HepG2 (cell line): ENCODE data around the gene SIK3. TPM values are rescaled to one million over a fixed set of nuclear protein-coding genes. Genes with fewer than 3 reads are reported as not detected.

Experiments
- HMGA1 ChIP-seq: sonication (generic); formaldehyde crosslinking; conservative IDR thresholded peaks from 2 replicates; pipeline ENCODE4 v1.4.0; 2020; ENCODE audit warnings: missing genetic modification reagents
- HNF1A ChIP-seq, 2 experiments: sonication (generic) in 1 of 2; formaldehyde crosslinking in 1 of 2; IDR thresholded peaks; 2 replicates each; pipeline versions ENCODE4 v1.4.0 to v1.6.1; 2016 to 2020; ENCODE audit warnings: borderline replicate concordance in 1 of 2, low read depth in 1 of 2, mild to moderate bottlenecking in 1 of 2, missing genetic modification reagents in 1 of 2
- RARA ChIP-seq: IDR thresholded peaks from 2 replicates; pipeline ENCODE4 v1.6.1; 2016; ENCODE audit warnings: missing genetic modification reagents, missing compliant biosample characterization
- TCF7 ChIP-seq: sonication (generic); IDR thresholded peaks from 2 replicates; pipeline ENCODE4 v1.6.1; 2016; ENCODE audit warnings: antibody characterized with exemption, low read depth
- ZNF235 ChIP-seq: sonication (generic); formaldehyde crosslinking; IDR thresholded peaks from 2 replicates; pipeline ENCODE4 v1.8.1; 2023; ENCODE audit warnings: mild to moderate bottlenecking, missing genetic modification reagents, borderline replicate concordance
- ZNF367 ChIP-seq: sonication (generic); formaldehyde crosslinking; IDR thresholded peaks from 2 replicates; pipeline ENCODE4 v1.4.0; 2020; ENCODE audit warnings: missing genetic modification reagents, borderline replicate concordance
- ZNF407 ChIP-seq: sonication (generic); formaldehyde crosslinking; IDR thresholded peaks from one replicate; pipeline ENCODE4 v1.5.1; 2020; ENCODE audit warnings: mild to moderate bottlenecking, missing genetic modification reagents; ENCODE audit errors: not compliant biosample characterization
- ZSCAN21 ChIP-seq: sonication (generic); formaldehyde crosslinking; IDR thresholded peaks from 2 replicates; pipeline ENCODE4 v1.8.0; 2022; ENCODE audit warnings: mild to moderate bottlenecking, missing genetic modification reagents, moderate library complexity, borderline replicate concordance
- polyA plus RNA-seq, 8 experiments: library from polyadenylated mRNA; depleted of rRNA in 3 of 8; stranded (reverse) in 7 of 8; unstranded in 1 of 8; fragments of >200 nt; fragmentation: Illumina TruSeq in 4 of 8; extraction: Trizol in 4 of 8; gene quantifications; 2 replicates each; pipeline versions ENCODE4 v1.2.1 to v1.2.3, GENCODE V29; 2011 to 2016; ENCODE audit warnings: low read depth in 4 of 8, missing spikeins in 1 of 8, mixed read lengths in 1 of 8; ENCODE audit not compliant: insufficient read depth in 1 of 8
- total RNA-seq, 5 experiments: library from RNA; depleted of rRNA; stranded (reverse); fragments of >200 nt; fragmentation: Illumina TruSeq; extraction: Trizol; gene quantifications; 2 replicates each; pipeline ENCODE4 v1.2.3, GENCODE V29; 2016; ENCODE audit warnings: low read depth in 1 of 5
- TF ChIP-seq, protein P1 (sequence below): sonication (generic); formaldehyde crosslinking; IDR thresholded peaks from 2 replicates; pipeline ENCODE4 v1.8.1; 2023; ENCODE audit warnings: missing genetic modification reagents, mild to moderate bottlenecking, borderline replicate concordance
- TF ChIP-seq, protein P2 (sequence below): sonication (generic); formaldehyde crosslinking; IDR thresholded peaks from 2 replicates; pipeline ENCODE4 v1.4.0; 2020; ENCODE audit warnings: mild to moderate bottlenecking, missing genetic modification reagents

SIK3 gene
- total and polyA plus RNA-seq, 2 of the 13 experiments (the other 11 are each of a cell fraction or from before 2014, with no cell fraction given), result 5.7 to 9.8 TPM

GRCh38 chr11:117092951-117093590, 5.2 kb downstream of the SIK3 start (continued):
- TF ChIP-seq ZNF407 (CRISPR knock-in tag), result no peak
- peak; percentile 79 for TF ChIP-seq RARA
- no peak for TF ChIP-seq HNF1A (IDR thresholded peaks at IDR 0.05; ENCODE audit: low read depth)
- no peak for TF ChIP-seq HNF1A (CRISPR knock-in tag; IDR thresholded peaks at IDR 0.05; ENCODE audit: borderline replicate concordance)
- TF ChIP-seq ZNF235 (CRISPR knock-in tag), result no peak
- TF ChIP-seq TCF7, result 0 out of 2 replicates have a peak, but pooled peaks have one; percentile 40
- TF ChIP-seq, protein P1, sequence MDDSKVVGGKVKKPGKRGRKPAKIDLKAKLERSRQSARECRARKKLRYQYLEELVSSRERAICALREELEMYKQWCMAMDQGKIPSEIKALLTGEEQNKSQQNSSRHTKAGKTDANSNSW (CRISPR knock-in tag), result no peak
- TF ChIP-seq ZSCAN21 (CRISPR knock-in tag), result no peak
- TF ChIP-seq, protein P2, sequence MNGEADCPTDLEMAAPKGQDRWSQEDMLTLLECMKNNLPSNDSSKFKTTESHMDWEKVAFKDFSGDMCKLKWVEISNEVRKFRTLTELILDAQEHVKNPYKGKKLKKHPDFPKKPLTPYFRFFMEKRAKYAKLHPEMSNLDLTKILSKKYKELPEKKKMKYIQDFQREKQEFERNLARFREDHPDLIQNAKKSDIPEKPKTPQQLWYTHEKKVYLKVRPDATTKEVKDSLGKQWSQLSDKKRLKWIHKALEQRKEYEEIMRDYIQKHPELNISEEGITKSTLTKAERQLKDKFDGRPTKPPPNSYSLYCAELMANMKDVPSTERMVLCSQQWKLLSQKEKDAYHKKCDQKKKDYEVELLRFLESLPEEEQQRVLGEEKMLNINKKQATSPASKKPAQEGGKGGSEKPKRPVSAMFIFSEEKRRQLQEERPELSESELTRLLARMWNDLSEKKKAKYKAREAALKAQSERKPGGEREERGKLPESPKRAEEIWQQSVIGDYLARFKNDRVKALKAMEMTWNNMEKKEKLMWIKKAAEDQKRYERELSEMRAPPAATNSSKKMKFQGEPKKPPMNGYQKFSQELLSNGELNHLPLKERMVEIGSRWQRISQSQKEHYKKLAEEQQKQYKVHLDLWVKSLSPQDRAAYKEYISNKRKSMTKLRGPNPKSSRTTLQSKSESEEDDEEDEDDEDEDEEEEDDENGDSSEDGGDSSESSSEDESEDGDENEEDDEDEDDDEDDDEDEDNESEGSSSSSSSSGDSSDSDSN, result no peak
- no peak for TF ChIP-seq ZNF367 (CRISPR knock-in tag)
- TF ChIP-seq HMGA1 (CRISPR knock-in tag), result no peak
